GM19395 (cell line): ENCODE data around the gene EML4.
"Not testable (repeated sequence)": the region's sequence is repeated elsewhere in the genome, so short reads cannot be mapped to it uniquely, and the experiment has no call there.

Experiments used
- ATAC-seq: cut with Tn5 transposase; IDR thresholded peaks from one replicate; pipeline ENCODE4 v1.9.1; 2021; ENCODE audit warnings: mild to moderate bottlenecking, moderate library complexity; ENCODE audit not compliant: unreplicated experiment

The EML4 gene, protein sequence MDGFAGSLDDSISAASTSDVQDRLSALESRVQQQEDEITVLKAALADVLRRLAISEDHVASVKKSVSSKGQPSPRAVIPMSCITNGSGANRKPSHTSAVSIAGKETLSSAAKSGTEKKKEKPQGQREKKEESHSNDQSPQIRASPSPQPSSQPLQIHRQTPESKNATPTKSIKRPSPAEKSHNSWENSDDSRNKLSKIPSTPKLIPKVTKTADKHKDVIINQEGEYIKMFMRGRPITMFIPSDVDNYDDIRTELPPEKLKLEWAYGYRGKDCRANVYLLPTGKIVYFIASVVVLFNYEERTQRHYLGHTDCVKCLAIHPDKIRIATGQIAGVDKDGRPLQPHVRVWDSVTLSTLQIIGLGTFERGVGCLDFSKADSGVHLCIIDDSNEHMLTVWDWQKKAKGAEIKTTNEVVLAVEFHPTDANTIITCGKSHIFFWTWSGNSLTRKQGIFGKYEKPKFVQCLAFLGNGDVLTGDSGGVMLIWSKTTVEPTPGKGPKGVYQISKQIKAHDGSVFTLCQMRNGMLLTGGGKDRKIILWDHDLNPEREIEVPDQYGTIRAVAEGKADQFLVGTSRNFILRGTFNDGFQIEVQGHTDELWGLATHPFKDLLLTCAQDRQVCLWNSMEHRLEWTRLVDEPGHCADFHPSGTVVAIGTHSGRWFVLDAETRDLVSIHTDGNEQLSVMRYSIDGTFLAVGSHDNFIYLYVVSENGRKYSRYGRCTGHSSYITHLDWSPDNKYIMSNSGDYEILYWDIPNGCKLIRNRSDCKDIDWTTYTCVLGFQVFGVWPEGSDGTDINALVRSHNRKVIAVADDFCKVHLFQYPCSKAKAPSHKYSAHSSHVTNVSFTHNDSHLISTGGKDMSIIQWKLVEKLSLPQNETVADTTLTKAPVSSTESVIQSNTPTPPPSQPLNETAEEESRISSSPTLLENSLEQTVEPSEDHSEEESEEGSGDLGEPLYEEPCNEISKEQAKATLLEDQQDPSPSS

DNA sequence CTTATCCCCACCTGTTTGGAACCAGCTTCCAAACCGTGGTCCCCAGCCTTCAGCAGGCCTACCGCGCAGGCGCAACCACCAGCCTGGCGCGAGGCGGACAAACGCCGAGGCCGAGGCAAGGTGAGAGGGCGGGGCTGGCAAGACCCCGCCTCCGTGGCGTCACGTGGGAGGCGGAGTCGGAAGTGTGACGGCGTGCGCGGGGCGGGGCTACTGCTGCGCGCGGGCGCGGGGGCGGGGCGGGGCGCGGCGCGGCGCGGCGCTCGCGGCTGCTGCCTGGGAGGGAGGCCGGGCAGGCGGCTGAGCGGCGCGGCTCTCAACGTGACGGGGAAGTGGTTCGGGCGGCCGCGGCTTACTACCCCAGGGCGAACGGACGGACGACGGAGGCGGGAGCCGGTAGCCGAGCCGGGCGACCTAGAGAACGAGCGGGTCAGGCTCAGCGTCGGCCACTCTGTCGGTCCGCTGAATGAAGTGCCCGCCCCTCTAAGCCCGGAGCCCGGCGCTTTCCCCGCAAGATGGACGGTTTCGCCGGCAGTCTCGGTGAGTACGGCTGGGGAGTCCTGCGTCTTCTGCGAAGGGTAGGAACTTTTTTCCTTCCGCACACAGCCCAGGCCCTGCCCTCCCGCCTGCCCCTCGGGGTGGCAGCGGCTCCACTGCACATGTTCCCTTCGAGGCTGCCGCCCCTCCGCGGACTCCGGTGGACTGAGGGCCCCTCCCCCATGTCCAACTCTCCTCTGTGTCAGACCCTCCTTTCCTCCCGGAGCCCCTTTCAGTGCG lies at the start of gene EML4:
Gene EML4, plus strand, starts transcription at position 254 of the 774 bp plus-strand sequence. Its CDS starts 259 bp downstream, at position 513.
- ATAC-seq, result peak; percentile 74

DNA sequence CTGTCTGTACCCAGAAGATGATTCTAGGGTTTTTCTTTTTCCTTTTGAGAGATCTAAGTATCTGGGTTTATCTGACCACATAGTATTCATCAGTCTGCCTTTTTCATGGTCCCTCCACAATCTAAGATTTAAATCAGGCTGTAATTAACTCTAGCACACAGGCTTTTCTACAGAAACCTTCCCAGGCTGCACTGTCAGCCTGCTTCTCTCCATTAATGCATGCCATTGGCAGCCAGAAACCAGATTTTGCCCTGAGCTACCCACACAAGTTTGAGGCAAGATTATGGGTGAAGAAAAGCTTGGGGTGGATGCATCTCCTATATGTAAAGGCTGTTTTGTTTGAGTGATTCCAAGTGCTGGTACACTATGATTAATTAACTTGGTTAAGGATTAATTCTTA lies 45.7 kb upstream of the EML4 start:
- no peak for ATAC-seq

DNA sequence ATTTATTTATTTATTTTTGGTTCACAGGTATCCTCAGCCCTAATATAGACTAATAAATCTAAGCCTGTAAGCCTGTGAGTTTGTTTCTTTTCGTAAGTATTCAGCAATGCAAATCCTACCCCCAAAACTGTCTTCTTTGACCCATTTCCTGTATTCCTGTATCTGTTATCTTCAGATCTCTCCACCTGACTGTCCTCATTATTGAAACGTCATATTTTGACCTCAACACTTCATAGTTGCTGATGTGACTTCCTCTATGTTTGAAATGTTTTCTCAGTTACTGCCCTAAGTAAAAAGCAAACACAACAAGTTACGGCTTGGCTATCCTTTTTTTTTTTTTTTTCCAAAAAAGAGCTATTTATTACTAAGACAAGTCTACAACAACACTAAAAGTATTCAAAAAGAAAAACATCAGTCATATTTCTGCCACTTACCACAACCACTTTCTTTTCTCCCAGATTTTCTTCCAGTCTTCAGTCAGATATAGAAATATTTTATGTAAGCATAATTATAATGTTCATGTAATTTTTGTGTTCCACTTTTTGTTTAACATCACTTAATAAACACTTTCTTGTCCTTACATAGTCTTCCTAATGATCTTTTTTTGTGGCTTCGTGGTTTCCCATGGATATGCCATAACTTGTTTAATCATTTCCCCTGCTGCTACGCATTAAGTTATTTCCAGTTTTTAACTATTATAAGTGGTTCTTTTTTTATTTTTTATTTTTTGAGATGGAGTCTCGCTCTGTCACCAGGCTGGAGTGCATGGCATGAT lies 45.0 kb upstream of the EML4 start:
- ATAC-seq, result peak; percentile 58

DNA sequence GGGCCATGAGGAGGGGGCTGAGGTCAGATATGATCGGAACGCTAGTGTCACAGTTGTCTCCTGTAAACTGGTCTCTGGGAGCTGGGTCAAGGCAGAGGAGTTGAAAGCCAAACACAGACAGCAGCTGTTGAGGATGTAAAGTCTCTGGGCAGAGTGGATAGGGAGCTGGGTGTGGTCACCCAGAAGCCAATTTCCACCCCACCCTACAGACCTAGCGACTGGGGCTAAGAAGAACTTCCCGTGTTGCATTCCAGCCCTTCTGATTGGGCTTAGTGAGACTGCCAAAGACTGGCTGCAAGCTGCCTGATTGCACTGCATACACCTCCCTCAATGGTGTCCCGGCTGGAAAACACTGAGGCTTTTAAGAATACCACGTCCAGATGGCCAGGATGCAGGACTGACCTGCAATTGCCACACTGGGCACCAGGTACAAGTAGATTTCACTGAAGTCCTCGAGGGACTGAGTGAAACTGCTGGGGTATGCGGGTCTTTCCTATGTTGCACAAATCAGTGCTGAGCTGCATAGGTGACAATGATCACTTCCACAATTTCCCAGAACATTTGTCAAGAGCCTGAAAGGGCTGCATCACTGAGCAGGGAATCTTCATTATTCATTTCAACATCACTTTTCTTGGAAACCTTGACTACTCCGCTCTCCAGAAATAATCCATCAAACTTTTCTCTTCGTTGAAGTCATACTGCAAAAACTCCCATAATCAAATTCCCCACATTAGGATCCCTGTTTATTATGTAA lies 43.1 kb upstream of the EML4 start:
- ATAC-seq, result no peak

DNA sequence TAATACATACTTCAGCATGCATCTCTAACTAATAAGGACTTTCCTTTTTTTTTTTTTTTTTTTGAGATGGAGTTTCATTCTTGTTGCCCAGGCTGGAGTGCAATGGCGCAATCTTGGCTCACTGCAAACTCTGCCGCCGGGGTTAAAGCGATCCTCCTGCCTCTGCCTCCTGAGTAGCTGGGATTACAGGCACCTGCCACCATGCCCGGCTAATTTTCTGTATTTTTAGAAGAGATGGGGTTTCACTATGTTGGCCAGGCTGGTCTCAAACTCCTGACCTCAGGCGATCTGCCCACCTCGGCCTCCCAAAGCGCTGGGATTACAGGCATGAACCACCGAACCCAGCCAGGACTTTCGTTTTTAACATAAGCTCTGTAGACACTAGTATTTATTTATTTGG lies 42.3 kb upstream of the EML4 start:
- not testable (repeated sequence) for ATAC-seq

DNA sequence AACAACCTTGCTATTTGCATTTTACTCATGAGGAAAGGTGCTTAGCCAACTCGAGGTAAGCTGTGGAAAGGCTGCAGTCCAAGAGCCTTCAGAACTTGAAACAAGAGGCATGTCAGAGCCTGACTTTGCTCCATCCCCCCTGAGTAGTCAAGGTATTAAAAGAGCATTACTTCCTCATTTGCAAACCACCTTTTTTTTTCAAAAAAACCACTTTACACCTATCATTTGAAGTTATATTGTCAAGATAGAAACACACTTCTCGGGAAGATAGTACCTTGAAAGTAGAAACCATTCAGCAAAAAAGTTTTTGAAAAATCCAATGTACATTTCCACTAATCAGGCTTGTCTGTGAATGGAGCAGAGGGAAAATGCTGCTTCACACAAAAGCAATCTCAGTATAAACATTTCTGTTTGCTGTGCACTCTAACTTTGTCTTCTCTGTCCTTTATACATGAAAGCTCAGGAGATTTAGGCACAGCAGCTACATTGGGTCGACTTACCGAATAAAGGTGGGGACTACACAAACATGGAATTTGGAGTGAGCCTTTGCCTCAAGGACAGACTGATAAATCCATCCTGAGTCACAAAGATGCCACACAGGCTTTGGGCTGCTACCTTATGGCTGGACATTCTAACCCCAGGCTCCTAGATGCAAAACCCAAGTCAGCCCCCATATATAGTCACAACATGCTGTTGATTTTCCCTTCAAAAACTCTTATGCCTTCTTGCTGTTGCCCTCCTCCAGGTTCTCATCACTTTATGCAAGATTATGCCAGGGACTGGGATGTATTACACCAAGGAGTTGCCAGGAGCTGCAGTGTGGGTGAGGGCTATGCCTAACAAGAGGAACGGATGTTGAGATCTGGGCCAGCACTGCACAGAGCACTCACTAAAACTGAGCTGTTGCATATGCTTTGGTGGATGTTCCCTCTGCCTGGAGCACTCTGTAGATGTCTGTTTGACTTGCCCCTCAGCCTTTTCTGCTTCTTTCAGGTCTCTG lies 41.4 kb upstream of the EML4 start:
- peak; percentile 67 for ATAC-seq

DNA sequence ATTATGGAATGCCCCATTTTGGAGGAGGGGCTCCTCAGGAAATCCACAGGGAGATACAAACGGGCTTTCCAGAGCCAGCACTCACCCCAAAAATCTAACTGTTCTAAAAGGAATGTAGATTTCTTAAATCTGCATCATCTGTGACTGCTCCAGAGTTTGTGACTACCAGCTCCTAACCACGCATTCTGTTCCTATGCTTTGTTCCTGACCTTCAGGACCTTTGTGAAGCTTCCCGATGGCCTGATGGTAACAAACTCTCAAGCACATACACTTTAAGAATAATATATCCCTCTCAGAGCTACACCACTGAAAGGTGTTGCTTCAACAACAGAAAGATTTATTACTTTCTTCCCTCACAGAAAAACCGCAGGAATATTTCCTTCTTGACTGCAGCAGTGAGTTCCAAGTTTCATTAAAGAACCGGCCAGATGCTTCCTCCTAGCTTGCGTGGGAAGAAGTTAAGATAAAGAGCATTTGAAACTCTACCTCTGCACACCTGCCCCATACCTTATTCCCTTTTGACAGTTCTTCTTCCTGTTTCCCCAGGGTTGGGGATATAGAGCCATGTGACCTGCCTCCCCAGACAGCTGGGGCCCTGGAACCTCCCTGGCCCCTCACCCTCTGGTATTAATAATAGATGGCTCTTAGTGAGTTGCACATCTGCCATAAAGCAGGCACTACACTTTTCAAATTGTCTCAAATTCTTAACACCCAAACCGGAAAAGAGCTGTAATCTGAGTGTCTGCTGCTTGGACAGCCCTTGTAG lies 40.2 kb upstream of the EML4 start:
- ATAC-seq, result peak; percentile 19

DNA sequence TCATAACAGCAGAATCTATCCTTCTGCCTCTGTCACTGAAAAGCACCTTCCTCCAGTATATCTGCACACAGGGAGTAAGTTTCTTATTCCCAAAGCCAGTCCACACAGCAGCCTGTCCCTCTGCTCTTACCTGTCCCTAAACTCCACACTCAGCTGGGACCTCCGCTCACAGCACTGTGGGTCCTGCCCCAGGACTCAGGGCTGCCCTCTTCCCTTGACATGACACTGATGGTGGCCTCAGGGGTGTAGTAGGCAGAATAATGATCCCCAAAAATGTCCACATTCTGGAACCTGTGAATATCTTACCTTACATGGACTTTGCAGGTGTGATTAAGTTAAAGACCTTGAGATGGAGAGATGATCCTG lies 39.7 kb upstream of the EML4 start:
- ATAC-seq, result no peak

DNA sequence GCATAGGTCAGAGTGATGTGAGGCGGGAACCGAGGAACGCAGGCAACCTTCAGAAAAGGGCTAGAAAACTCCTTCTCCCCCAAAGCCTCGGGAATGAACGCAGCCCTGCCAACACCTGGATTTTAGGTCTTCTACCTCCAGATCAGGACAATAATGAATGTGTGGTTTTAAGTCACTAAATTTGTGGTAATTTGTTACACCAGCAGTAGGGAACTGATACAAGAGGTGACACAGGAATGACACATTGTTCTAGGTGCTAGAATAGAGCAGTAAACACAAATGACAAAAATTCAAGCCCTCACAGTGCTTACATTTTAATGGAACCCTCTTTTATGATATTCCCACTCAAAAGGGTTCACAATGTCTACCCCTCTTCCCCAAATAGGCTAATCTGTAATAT lies 39.2 kb upstream of the EML4 start:
- ATAC-seq, result no peak

DNA sequence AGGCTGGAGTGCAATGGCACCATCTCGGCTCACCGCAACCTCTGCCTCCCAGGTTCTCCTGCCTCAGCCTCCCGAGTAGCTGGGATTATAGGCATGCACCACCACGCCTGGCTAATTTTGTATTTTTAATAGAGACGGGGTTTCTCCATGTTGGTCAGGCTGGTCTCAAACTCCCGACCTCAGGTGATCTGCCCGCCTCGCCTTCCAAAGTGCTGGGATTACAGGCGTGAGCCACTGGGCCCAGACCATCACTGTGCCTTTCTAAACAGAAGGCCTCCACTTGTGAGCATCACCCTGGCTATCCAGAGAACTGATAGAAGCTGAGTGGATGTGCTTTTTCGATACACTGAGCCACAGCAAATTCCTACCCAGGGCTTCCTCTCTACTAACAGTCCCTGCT lies 38.3 kb upstream of the EML4 start:
- ATAC-seq, result not testable (repeated sequence)

DNA sequence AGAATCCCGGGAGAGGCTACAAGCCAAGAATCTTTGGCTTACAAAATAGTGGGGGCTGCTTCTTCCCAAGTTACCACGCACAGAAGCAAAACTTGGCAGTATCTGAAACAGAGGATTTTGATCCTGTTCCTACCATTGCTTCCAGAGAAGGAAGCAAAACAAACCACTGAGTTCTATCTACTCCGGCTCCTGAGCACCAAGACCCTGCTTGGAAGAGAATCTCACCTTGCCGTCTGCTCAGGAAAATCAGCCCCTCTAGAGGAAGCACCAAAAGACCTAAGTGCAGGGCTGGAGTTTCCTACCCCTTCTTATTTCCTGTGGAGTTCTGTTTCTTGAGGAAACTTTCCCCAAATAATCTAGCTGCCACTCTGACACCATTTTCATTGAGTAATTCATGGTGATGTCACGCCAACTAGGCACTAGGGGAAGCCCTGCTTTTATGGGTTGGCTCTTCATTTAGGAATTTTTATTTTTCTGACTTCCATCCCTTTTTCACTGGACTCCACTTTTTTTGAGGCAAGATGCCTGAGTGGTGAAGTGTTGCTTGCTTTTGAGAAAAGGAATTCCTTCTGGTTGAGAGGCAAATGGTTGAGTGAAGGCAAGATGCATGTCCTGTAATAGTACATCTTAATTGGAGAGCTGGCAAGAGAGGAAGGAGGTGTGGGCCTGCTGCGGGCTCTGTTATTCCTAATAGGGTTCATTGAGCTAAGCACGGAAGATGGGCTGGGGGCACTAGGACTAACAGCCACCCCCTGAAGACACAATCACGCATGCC lies 36.8 kb upstream of the EML4 start:
- no peak for ATAC-seq

DNA sequence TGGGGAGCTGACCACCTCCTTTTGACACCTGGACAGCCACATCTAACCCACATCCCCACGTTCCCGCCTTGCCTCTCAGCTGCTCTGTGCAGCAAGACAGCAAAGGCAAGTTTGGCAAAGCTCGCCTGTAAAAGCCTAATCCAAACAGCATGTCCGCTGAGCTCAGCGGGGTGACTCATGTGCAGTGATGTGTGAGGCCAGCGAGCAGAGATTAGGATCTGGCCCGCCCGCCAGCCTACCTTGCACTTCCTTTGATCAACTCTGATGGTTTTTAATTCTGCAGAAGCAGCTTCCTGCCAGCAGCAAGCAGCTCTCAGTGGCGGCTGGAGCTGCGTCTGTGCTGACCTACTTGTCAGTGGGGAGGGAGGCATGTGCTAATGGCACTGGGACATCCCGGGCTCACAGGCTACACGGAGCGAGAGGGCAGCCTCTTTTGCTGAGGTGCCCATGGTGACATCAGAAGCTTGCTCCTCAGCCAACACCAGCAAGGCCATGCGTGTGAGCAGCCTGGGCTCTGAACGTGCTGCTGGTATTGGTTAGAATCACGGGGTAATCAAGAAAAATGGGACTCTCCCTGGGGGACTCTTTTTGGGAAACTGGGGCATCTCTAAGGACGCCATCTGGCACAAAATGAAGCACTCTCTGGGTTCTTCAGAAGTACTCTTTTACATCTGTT lies 36.0 kb upstream of the EML4 start:
- peak; percentile 82 for ATAC-seq

DNA sequence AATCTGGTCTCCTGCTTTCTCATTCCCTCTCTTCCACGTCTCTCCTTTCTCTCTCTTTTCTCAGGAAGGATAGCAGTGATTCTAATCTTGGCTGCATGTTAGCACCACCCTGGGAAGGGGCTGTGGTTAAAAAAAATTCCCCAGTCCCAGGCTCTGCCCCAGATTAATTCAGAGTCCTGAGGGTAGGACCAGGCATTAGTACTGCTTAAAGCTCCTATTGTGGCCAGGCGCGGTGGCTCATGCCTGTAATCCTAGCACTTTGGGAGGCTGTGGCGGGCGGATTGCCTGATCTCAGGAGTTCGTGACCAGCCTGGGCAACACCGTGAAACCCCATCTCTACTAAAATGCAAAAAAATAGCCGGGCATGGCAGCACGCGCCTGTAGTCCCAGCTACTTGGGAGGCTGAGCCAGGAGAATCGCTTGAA lies 35.4 kb upstream of the EML4 start:
- no peak for ATAC-seq

DNA sequence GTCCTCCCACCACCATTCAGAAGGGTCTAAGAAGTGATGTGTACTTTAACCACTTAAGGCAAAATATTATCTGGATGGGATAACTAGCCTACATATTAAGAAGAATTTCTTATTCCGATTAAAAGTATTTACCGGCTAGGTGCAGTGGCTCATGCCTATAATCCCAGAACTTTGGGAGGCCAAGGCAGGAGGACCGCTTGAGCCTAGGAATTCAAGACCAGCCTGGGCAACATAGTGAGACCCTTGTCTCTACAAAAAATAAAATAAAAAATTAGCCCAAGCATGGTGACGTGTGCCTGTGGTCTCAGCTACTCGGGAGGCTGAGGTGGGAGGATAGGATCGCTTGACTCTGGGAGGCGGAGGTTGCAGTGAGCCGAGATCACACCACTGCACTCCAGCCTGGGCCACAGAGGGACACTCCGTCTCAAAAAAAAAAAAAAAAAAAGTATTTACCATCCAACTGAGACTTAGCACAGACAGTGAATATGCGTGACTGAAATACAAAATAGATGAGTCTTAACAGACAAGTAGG lies 34.7 kb upstream of the EML4 start:
- ATAC-seq, result not testable (repeated sequence)

DNA sequence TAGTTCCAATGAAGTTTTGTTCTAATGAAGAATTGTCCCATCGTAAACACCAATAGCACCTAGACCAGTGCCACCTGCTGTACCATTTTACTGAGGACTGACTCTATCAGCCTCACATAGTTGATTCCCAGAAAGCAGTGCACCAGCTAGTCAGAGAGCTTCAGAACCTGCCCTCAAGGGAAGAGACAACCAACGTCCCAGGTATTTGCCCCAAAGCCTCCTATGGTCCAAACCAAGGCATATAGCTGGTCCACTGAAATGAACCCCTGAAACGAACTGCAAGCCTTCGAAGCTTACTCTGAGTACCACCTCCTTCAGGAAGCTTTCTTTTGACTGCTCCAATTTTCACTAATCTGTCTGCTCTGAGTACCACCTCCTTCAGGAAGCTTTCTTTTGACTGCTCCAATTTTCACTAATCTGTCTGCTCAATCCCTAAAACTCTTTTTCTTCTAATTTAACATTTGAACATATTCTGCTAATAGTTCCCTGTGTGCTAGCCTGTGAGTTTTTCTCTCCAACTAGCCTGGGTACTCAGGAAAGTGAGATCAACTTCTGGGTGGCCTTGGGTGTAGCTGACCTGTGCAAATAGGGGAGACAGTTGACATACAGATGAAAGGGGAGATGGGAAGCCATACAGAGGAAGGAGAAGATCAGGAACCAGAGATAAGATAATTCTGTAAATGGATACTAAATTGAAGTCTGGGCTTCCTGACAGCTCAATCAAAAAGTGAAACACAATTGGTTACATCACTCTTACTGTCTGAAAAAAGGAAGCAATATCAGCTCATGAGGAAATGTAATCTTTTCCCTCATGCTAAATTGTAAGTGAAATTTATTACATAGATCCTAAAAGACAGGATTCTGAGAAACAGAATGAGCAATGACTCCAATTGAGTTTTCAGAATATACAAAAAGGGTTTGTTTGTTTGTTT lies 33.5 kb upstream of the EML4 start:
- ATAC-seq, result no peak
